Measurements from ENCODE around the gene USP13. TPM values are rescaled to one million over a fixed set of nuclear protein-coding genes. Genes with fewer than 3 reads are reported as not detected.
A peak's percentile ranks its signal among the peaks of the same experiment; 100 is the strongest.

USP13 gene
- total and polyA plus RNA-seq, 4 donors: 4.3 to 25.2 (median 10.4) TPM

- Histone ChIP-seq H3K4me1 (ENCODE audit: control insufficient read depth in 5 of 5, insufficient read depth in 5 of 5, low read length in 5 of 5) (peaks cover 0 to 10% (median 9%) of the 10 kb centered on the region in 5 donors), H3K36me3 (ENCODE audit: control insufficient read depth in 4 of 4, insufficient read depth in 4 of 4, low read length in 4 of 4) (peaks cover 3 to 8% (median 5%) of the 10 kb centered on the region in 4 donors), H3K9me3 (ENCODE audit: control insufficient read depth in 4 of 4, insufficient read depth in 3 of 4, low read length in 3 of 4) (no peaks in the 10 kb centered on the region), H3K27me3 (ENCODE audit: control insufficient read depth in 3 of 3, insufficient read depth in 3 of 3, low read length in 2 of 3) (no peaks in the 10 kb centered on the region), H3K4me3 (no peak overlapping the region), H3K9ac (ENCODE audit: insufficient read depth in 1 of 2, low read length in 2 of 2) (no peak overlapping the region), H3K27ac (ENCODE audit: low read depth in 1 of 2, low read length in 1 of 2) (no peak overlapping the region)
- 64 to 74% methylated on average over 2 of the region's 2 CpGs for WGBS, 2 donors
- DNase-seq (no peak), ATAC-seq (ENCODE audit: insufficient read depth, low FRiP score) (no peak)
- no peak for TF ChIP-seq CTCF (IDR thresholded peaks at IDR 0.05; ENCODE audit: control extremely low read depth, extremely low read depth)
These were observed 77.1 kb downstream of the USP13 start for GRCh38 chr3:179729981-179730380.

- DNase-seq (no peak), ATAC-seq (ENCODE audit: insufficient read depth, low FRiP score) (no peak)
- TF ChIP-seq CTCF (IDR thresholded peaks at IDR 0.05; ENCODE audit: control extremely low read depth, extremely low read depth): no peak
- Histone ChIP-seq H3K9ac (ENCODE audit: insufficient read depth in 1 of 2, low read length in 2 of 2) (no peak overlapping the region), H3K27ac (ENCODE audit: low read depth in 1 of 2, low read length in 1 of 2) (peak overlapping the region in 1 of 2 donors; percentile 68), H3K4me3 (no peak overlapping the region), H3K9me3 (ENCODE audit: control insufficient read depth in 4 of 4, insufficient read depth in 3 of 4, low read length in 3 of 4) (no peaks in the 10 kb centered on the region), H3K4me1 (ENCODE audit: control insufficient read depth in 5 of 5, insufficient read depth in 5 of 5, low read length in 5 of 5) (peaks cover 0 to 11% (median 9%) of the 10 kb centered on the region in 5 donors), H3K36me3 (ENCODE audit: control insufficient read depth in 4 of 4, insufficient read depth in 4 of 4, low read length in 4 of 4) (peaks cover 3 to 8% (median 5%) of the 10 kb centered on the region in 4 donors), H3K27me3 (ENCODE audit: control insufficient read depth in 3 of 3, insufficient read depth in 3 of 3, low read length in 2 of 3) (no peaks in the 10 kb centered on the region)
- 79 to 89% methylated on average over 3 of the region's 3 CpGs for WGBS, 2 donors
These were observed 77.7 kb downstream of the USP13 start for GRCh38 chr3:179730506-179730905.

- H3K36me3 ChIP-seq (ENCODE audit: control insufficient read depth in 4 of 4, insufficient read depth in 4 of 4, low read length in 4 of 4): peaks cover 3 to 8% (median 5%) of the 10 kb centered on the region in 4 donors
- no peak overlapping the region for H3K4me3 ChIP-seq
- 73 to 92% methylated on average over 9 of the region's 9 CpGs for WGBS, 2 donors
- ATAC-seq (ENCODE audit: insufficient read depth, low FRiP score) (peak; percentile 79), DNase-seq (peak; percentile 48 to 74 (median 65))
- no peak for TF ChIP-seq CTCF (IDR thresholded peaks at IDR 0.05; ENCODE audit: control extremely low read depth, extremely low read depth)
- peak overlapping the region in 1 of 2 donors; percentile 27 for H3K27ac ChIP-seq (ENCODE audit: low read depth in 1 of 2, low read length in 1 of 2)
- no peaks in the 10 kb centered on the region for H3K27me3 ChIP-seq (ENCODE audit: control insufficient read depth in 3 of 3, insufficient read depth in 3 of 3, low read length in 2 of 3)
- H3K9me3 ChIP-seq (ENCODE audit: control insufficient read depth in 4 of 4, insufficient read depth in 3 of 4, low read length in 3 of 4): no peaks in the 10 kb centered on the region
- peaks cover 0 to 9% (median 7%) of the 10 kb centered on the region in 5 donors for H3K4me1 ChIP-seq (ENCODE audit: control insufficient read depth in 5 of 5, insufficient read depth in 5 of 5, low read length in 5 of 5)
- no peak overlapping the region for H3K9ac ChIP-seq (ENCODE audit: insufficient read depth in 1 of 2, low read length in 2 of 2)
These were observed 78.7 kb downstream of the USP13 start for GRCh38 chr3:179731544-179731943.
